ENCODE results near the gene ALPI. TPM values are rescaled to one million over a fixed set of nuclear protein-coding genes. Genes with fewer than 3 reads are reported as not detected.

ALPI gene
- total and polyA plus RNA-seq, 10 of the 15 experiments (the other 5 are each of a cell fraction or from before 2014, with no cell fraction given) = not detected

GRCh38 chr2:232508251-232508650 is 52.3 kb downstream of the ALPI start (continued):
- TF ChIP-seq, protein P1, sequence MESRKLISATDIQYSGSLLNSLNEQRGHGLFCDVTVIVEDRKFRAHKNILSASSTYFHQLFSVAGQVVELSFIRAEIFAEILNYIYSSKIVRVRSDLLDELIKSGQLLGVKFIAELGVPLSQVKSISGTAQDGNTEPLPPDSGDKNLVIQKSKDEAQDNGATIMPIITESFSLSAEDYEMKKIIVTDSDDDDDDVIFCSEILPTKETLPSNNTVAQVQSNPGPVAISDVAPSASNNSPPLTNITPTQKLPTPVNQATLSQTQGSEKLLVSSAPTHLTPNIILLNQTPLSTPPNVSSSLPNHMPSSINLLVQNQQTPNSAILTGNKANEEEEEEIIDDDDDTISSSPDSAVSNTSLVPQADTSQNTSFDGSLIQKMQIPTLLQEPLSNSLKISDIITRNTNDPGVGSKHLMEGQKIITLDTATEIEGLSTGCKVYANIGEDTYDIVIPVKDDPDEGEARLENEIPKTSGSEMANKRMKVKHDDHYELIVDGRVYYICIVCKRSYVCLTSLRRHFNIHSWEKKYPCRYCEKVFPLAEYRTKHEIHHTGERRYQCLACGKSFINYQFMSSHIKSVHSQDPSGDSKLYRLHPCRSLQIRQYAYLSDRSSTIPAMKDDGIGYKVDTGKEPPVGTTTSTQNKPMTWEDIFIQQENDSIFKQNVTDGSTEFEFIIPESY (IDR thresholded peaks at IDR 0.05) = no peak
- TF ChIP-seq ETV6 (conservative IDR thresholded peaks at IDR 0.05 in 1 of 2, IDR thresholded peaks at IDR 0.05 in 1 of 2; ENCODE audit: borderline replicate concordance in 1 of 2, low read depth in 1 of 2) (no peak), CHD4 (IDR thresholded peaks at IDR 0.05) (no peak), HDAC6 (IDR thresholded peaks at IDR 0.05; ENCODE audit: unreplicated experiment) (no peak), SREBF2 (IDR thresholded peaks at IDR 0.05; ENCODE audit: low read length) (no peak), NFYB (IDR thresholded peaks at IDR 0.05; ENCODE audit: insufficient read depth, low read depth, low read length) (no peak), ZNF207 (IDR thresholded peaks at IDR 0.05; ENCODE audit: borderline replicate concordance) (no peak)

Other genes starting within 250 kb of the ALPI start
Only the 7 nearest of the 10 such genes appear.
- gene ALPP, start 77.4 kb upstream of the ALPI start, total RNA-seq (2014; rRNA removed) = not detected in 2 replicates
- gene ALPP, start 77.4 kb upstream of the ALPI start, total RNA-seq (2014; rRNA removed; fragmentation: Illumina TruSeq; extraction: Trizol) = not detected in 2 replicates
- not detected in 2 replicates for gene ALPP, start 77.4 kb upstream of the ALPI start, total RNA-seq (2021)
- not detected in 2 replicates for gene ALPP, start 77.4 kb upstream of the ALPI start, polyA plus RNA-seq (2011; rRNA removed)
- gene ALPP, start 77.4 kb upstream of the ALPI start, polyA plus RNA-seq (2014; fragmentation: Illumina TruSeq; extraction: Trizol) = 0.21 TPM in 1 of 2 replicates, not detected in the other
- not detected for gene ALPP, start 77.4 kb upstream of the ALPI start, polyA plus RNA-seq (2014; fragmentation: Nextera tagmentation; extraction: Ambion mirVana)
- gene ALPP, start 77.4 kb upstream of the ALPI start, polyA plus RNA-seq (2014; rRNA removed) = not detected in 2 replicates
- not detected for gene ALPP, start 77.4 kb upstream of the ALPI start, polyA plus RNA-seq (2016; fragmentation: Nextera tagmentation; extraction: Ambion mirVana)
- not detected in 2 replicates for gene ALPG, start 49.3 kb upstream of the ALPI start, total RNA-seq (2014; rRNA removed)
- gene ALPG, start 49.3 kb upstream of the ALPI start, total RNA-seq (2014; rRNA removed; fragmentation: Illumina TruSeq; extraction: Trizol) = not detected in 2 replicates
- not detected in 2 replicates for gene ALPG, start 49.3 kb upstream of the ALPI start, total RNA-seq (2021)
- gene ALPG, start 49.3 kb upstream of the ALPI start, polyA plus RNA-seq (2011; rRNA removed) = not detected in 2 replicates
- not detected in 2 replicates for gene ALPG, start 49.3 kb upstream of the ALPI start, polyA plus RNA-seq (2014; fragmentation: Illumina TruSeq; extraction: Trizol)
- not detected for gene ALPG, start 49.3 kb upstream of the ALPI start, polyA plus RNA-seq (2014; fragmentation: Nextera tagmentation; extraction: Ambion mirVana)
- not detected in 2 replicates for gene ALPG, start 49.3 kb upstream of the ALPI start, polyA plus RNA-seq (2014; rRNA removed)
- gene ALPG, start 49.3 kb upstream of the ALPI start, polyA plus RNA-seq (2016; fragmentation: Nextera tagmentation; extraction: Ambion mirVana) = not detected
- not detected in 2 replicates for gene ECEL1, start 31.7 kb downstream of the ALPI start, total RNA-seq (2014; rRNA removed)
- not detected in 2 replicates for gene ECEL1, start 31.7 kb downstream of the ALPI start, total RNA-seq (2014; rRNA removed; fragmentation: Illumina TruSeq; extraction: Trizol)
- 0.08 TPM in 1 of 2 replicates, not detected in the other for gene ECEL1, start 31.7 kb downstream of the ALPI start, total RNA-seq (2021)
- gene ECEL1, start 31.7 kb downstream of the ALPI start, polyA plus RNA-seq (2011; rRNA removed) = not detected in 2 replicates
- gene ECEL1, start 31.7 kb downstream of the ALPI start, polyA plus RNA-seq (2014; fragmentation: Illumina TruSeq; extraction: Trizol) = not detected in 2 replicates
- not detected for gene ECEL1, start 31.7 kb downstream of the ALPI start, polyA plus RNA-seq (2014; fragmentation: Nextera tagmentation; extraction: Ambion mirVana)
- gene ECEL1, start 31.7 kb downstream of the ALPI start, polyA plus RNA-seq (2014; rRNA removed) = not detected in 2 replicates
- not detected for gene ECEL1, start 31.7 kb downstream of the ALPI start, polyA plus RNA-seq (2016; fragmentation: Nextera tagmentation; extraction: Ambion mirVana)
- not detected in 2 replicates for gene PRSS56, start 64.2 kb downstream of the ALPI start, total RNA-seq (2014; rRNA removed)
- gene PRSS56, start 64.2 kb downstream of the ALPI start, total RNA-seq (2014; rRNA removed; fragmentation: Illumina TruSeq; extraction: Trizol) = not detected in 2 replicates
- not detected in 2 replicates for gene PRSS56, start 64.2 kb downstream of the ALPI start, total RNA-seq (2021)
- gene PRSS56, start 64.2 kb downstream of the ALPI start, polyA plus RNA-seq (2011; rRNA removed) = not detected in 2 replicates
- gene PRSS56, start 64.2 kb downstream of the ALPI start, polyA plus RNA-seq (2014; fragmentation: Illumina TruSeq; extraction: Trizol) = not detected in 2 replicates
- gene PRSS56, start 64.2 kb downstream of the ALPI start, polyA plus RNA-seq (2014; fragmentation: Nextera tagmentation; extraction: Ambion mirVana) = not detected
- gene PRSS56, start 64.2 kb downstream of the ALPI start, polyA plus RNA-seq (2014; rRNA removed) = not detected in 2 replicates
- not detected for gene PRSS56, start 64.2 kb downstream of the ALPI start, polyA plus RNA-seq (2016; fragmentation: Nextera tagmentation; extraction: Ambion mirVana)
- not detected in 2 replicates for gene CHRND, start 70.0 kb downstream of the ALPI start, total RNA-seq (2014; rRNA removed)
- not detected in 2 replicates for gene CHRND, start 70.0 kb downstream of the ALPI start, total RNA-seq (2014; rRNA removed; fragmentation: Illumina TruSeq; extraction: Trizol)
- gene CHRND, start 70.0 kb downstream of the ALPI start, total RNA-seq (2021) = not detected in 2 replicates
- gene CHRND, start 70.0 kb downstream of the ALPI start, polyA plus RNA-seq (2011; rRNA removed) = not detected in 2 replicates
- gene CHRND, start 70.0 kb downstream of the ALPI start, polyA plus RNA-seq (2014; fragmentation: Illumina TruSeq; extraction: Trizol) = not detected in 2 replicates
- not detected for gene CHRND, start 70.0 kb downstream of the ALPI start, polyA plus RNA-seq (2014; fragmentation: Nextera tagmentation; extraction: Ambion mirVana)
- not detected in 2 replicates for gene CHRND, start 70.0 kb downstream of the ALPI start, polyA plus RNA-seq (2014; rRNA removed)
- gene CHRND, start 70.0 kb downstream of the ALPI start, polyA plus RNA-seq (2016; fragmentation: Nextera tagmentation; extraction: Ambion mirVana) = not detected
- gene CHRNG, start 83.5 kb downstream of the ALPI start, total RNA-seq (2014; rRNA removed) = 0.05 TPM in 1 of 2 replicates, not detected in the other
- not detected in 2 replicates for gene CHRNG, start 83.5 kb downstream of the ALPI start, total RNA-seq (2014; rRNA removed; fragmentation: Illumina TruSeq; extraction: Trizol)
- not detected in 2 replicates for gene CHRNG, start 83.5 kb downstream of the ALPI start, total RNA-seq (2021)
- gene CHRNG, start 83.5 kb downstream of the ALPI start, polyA plus RNA-seq (2011; rRNA removed) = not detected in 2 replicates
- gene CHRNG, start 83.5 kb downstream of the ALPI start, polyA plus RNA-seq (2014; fragmentation: Illumina TruSeq; extraction: Trizol) = not detected in 2 replicates
- gene CHRNG, start 83.5 kb downstream of the ALPI start, polyA plus RNA-seq (2014; fragmentation: Nextera tagmentation; extraction: Ambion mirVana) = not detected
- gene CHRNG, start 83.5 kb downstream of the ALPI start, polyA plus RNA-seq (2014; rRNA removed) = not detected in 2 replicates
- gene CHRNG, start 83.5 kb downstream of the ALPI start, polyA plus RNA-seq (2016; fragmentation: Nextera tagmentation; extraction: Ambion mirVana) = under 1 TPM in 1 of 2 experiments, not detected in 1; 0.17 TPM
- 5.9 and 7.4 TPM in 2 replicates for gene TIGD1, start 94.4 kb downstream of the ALPI start, total RNA-seq (2014; rRNA removed)
- 5.6 and 6.0 TPM in 2 replicates for gene TIGD1, start 94.4 kb downstream of the ALPI start, total RNA-seq (2014; rRNA removed; fragmentation: Illumina TruSeq; extraction: Trizol)
- 4.6 and 5.3 TPM in 2 replicates for gene TIGD1, start 94.4 kb downstream of the ALPI start, total RNA-seq (2021)
- gene TIGD1, start 94.4 kb downstream of the ALPI start, polyA plus RNA-seq (2011; rRNA removed) = 4.2 and 5.7 TPM in 2 replicates
- gene TIGD1, start 94.4 kb downstream of the ALPI start, polyA plus RNA-seq (2014; fragmentation: Illumina TruSeq; extraction: Trizol) = 5.2 and 6.6 TPM in 2 replicates
- gene TIGD1, start 94.4 kb downstream of the ALPI start, polyA plus RNA-seq (2014; fragmentation: Nextera tagmentation; extraction: Ambion mirVana) = 1 to 10 TPM; 1.4 to 2.0 TPM
- 5.6 and 5.9 TPM in 2 replicates for gene TIGD1, start 94.4 kb downstream of the ALPI start, polyA plus RNA-seq (2014; rRNA removed)
- gene TIGD1, start 94.4 kb downstream of the ALPI start, polyA plus RNA-seq (2016; fragmentation: Nextera tagmentation; extraction: Ambion mirVana) = 1 to 10 TPM; 6.6 to 8.4 TPM